A673 (cell line): ENCODE measurements around the gene CDCA4.

ENCODE experiments used
- EZH2 ChIP-seq: fragments of 200-600 bp; sonication (generic); IDR thresholded peaks from 2 replicates; pipeline ENCODE4 v1.6.1; 2017; ENCODE audit warnings: borderline replicate concordance, low read depth, mild to moderate bottlenecking, mixed read lengths, antibody characterized with exemption, low read length; ENCODE audit not compliant: poor library complexity, severe bottlenecking
- TF ChIP-seq, protein P1 (sequence below): fragments of 300-800, 200-600 bp; sonication (generic); conservative IDR thresholded peaks from 2 replicates; pipeline ENCODE4 v1.5.1; 2017; ENCODE audit warnings: low read depth, mild to moderate bottlenecking, antibody characterized with exemption, low read length, moderate library complexity, mixed read lengths

DNA sequence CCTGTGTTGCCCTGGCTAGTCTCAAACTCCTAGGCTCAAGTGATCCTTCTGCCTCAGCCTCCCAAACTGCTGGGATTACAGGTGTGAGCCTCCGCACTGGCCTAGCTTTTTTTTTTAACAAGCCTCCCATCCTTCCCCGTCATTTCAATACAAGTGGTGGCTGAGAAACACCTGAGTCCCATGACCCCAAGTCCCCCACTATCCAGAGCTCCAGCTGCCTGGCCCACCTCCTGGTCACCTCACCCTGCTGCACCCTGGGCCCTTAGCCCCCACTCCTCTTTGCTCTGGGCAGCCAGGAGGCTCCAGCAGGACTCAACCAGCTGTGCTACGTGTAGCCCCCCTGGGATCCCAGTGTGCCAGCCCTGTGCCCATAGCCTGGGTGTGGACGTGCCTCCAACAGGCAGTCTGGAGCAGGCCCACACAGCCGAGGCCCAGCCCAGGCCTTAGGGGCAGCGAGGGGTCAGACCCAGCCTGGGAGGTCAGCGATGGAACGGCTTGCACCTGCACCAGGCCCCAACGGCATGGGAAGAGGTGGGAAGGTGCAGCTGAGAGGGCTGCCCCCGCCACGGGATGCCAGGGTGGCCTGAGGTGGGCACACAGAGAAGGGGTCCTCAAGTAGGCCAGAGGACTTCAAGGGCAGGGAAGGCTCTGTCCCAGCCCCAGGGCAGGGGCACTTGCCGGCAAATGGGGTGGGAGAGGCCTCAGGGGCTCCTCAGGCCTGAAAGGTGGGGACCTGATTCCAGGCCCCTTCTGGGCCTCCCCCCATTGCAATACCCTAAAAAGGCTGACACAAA lies 49.2 kb downstream of the CDCA4 start:
- TF ChIP-seq, protein P1, sequence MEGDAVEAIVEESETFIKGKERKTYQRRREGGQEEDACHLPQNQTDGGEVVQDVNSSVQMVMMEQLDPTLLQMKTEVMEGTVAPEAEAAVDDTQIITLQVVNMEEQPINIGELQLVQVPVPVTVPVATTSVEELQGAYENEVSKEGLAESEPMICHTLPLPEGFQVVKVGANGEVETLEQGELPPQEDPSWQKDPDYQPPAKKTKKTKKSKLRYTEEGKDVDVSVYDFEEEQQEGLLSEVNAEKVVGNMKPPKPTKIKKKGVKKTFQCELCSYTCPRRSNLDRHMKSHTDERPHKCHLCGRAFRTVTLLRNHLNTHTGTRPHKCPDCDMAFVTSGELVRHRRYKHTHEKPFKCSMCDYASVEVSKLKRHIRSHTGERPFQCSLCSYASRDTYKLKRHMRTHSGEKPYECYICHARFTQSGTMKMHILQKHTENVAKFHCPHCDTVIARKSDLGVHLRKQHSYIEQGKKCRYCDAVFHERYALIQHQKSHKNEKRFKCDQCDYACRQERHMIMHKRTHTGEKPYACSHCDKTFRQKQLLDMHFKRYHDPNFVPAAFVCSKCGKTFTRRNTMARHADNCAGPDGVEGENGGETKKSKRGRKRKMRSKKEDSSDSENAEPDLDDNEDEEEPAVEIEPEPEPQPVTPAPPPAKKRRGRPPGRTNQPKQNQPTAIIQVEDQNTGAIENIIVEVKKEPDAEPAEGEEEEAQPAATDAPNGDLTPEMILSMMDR = no peak
- no peak for TF ChIP-seq EZH2
